ENCODE results near the gene ZNF575. TPM values are rescaled to one million over a fixed set of nuclear protein-coding genes. Genes with fewer than 3 reads are reported as not detected.
A peak's percentile ranks its signal among the peaks of the same experiment; 100 is the strongest.

ZNF575 gene
- polyA plus RNA-seq, 1 donor from 2014 or later, result not detected

GRCh38 chr19:43554317-43554895 lies 21.4 kb downstream of the ZNF575 start:
- Histone ChIP-seq H3K79me2 (replicated peaks; ENCODE audit: insufficient read depth, low read length) (no peaks in the 10 kb centered on the region), H3K27ac (ENCODE audit: low read length) (no peak overlapping the region), H3F3A (ENCODE audit: insufficient read depth, low read length, poor library complexity, severe bottlenecking) (no peaks in the 10 kb centered on the region), H3K9me2 (ENCODE audit: insufficient read depth, low read length) (no peaks in the 10 kb centered on the region), H3K4me3 (ENCODE audit: low read length) (no peak overlapping the region), H3K4me2 (ENCODE audit: low read length) (no peak overlapping the region), H2AFZ (ENCODE audit: low read depth, low read length) (no peak overlapping the region), H4K20me1 (ENCODE audit: insufficient read depth) (no peaks in the 10 kb centered on the region), H3K27me3 (ENCODE audit: insufficient read depth, low read depth, low read length) (no peaks in the 10 kb centered on the region), H3K36me3 (ENCODE audit: insufficient read depth, low read length) (no peaks in the 10 kb centered on the region), H3K9ac (ENCODE audit: low read length) (no peak overlapping the region), H3K9me3 (ENCODE audit: low read length) (no peaks in the 10 kb centered on the region)
- TF ChIP-seq RAD21 (conservative IDR thresholded peaks at IDR 0.05), result no peak
- TF ChIP-seq REST (IDR thresholded peaks at IDR 0.05; ENCODE audit: borderline replicate concordance), result no peak
- TF ChIP-seq MXI1 (conservative IDR thresholded peaks at IDR 0.05; ENCODE audit: poor library complexity, severe bottlenecking), result no peak
- TF ChIP-seq CTCF (IDR thresholded peaks at IDR 0.05; ENCODE audit: poor library complexity, severe bottlenecking), result no peak
- no peak for TF ChIP-seq EZH2 (IDR thresholded peaks at IDR 0.05; ENCODE audit: borderline replicate concordance, insufficient read depth, low read length, poor library complexity, severe bottlenecking)
- TF ChIP-seq EP300 (conservative IDR thresholded peaks at IDR 0.05; ENCODE audit: poor library complexity, severe bottlenecking), result no peak
- TF ChIP-seq POLR2AphosphoS5 (IDR thresholded peaks at IDR 0.05), result no peak
- no peak for TF ChIP-seq SMC3 (conservative IDR thresholded peaks at IDR 0.05; ENCODE audit: poor library complexity)
- TF ChIP-seq TAF1 (IDR thresholded peaks at IDR 0.05; ENCODE audit: low read depth), result no peak

- Histone ChIP-seq H4K20me1 (ENCODE audit: insufficient read depth) (no peaks in the 10 kb centered on the region), H3K4me3 (ENCODE audit: low read length) (no peak overlapping the region), H2AFZ (ENCODE audit: low read depth, low read length) (no peak overlapping the region), H3K27me3 (ENCODE audit: insufficient read depth, low read depth, low read length) (no peaks in the 10 kb centered on the region), H3F3A (ENCODE audit: insufficient read depth, low read length, poor library complexity, severe bottlenecking) (no peaks in the 10 kb centered on the region), H3K9me2 (ENCODE audit: insufficient read depth, low read length) (no peaks in the 10 kb centered on the region), H3K36me3 (ENCODE audit: insufficient read depth, low read length) (no peaks in the 10 kb centered on the region), H3K4me2 (ENCODE audit: low read length) (no peak overlapping the region), H3K27ac (ENCODE audit: low read length) (peak overlapping the region; percentile 22), H3K9me3 (ENCODE audit: low read length) (no peaks in the 10 kb centered on the region), H3K9ac (ENCODE audit: low read length) (peak overlapping the region; percentile 17), H3K79me2 (replicated peaks; ENCODE audit: insufficient read depth, low read length) (no peaks in the 10 kb centered on the region)
- TF ChIP-seq CTCF (IDR thresholded peaks at IDR 0.05; ENCODE audit: poor library complexity, severe bottlenecking) (peak; percentile 77), EZH2 (IDR thresholded peaks at IDR 0.05; ENCODE audit: borderline replicate concordance, insufficient read depth, low read length, poor library complexity, severe bottlenecking) (no peak), SMC3 (conservative IDR thresholded peaks at IDR 0.05; ENCODE audit: poor library complexity) (peak; percentile 66), MXI1 (conservative IDR thresholded peaks at IDR 0.05; ENCODE audit: poor library complexity, severe bottlenecking) (no peak), POLR2AphosphoS5 (IDR thresholded peaks at IDR 0.05) (no peak), REST (IDR thresholded peaks at IDR 0.05; ENCODE audit: borderline replicate concordance) (no peak), RAD21 (conservative IDR thresholded peaks at IDR 0.05) (peak; percentile 67)
These were observed 22.3 kb downstream of the ZNF575 start for GRCh38 chr19:43555185-43555770.
